Measurements from ENCODE around the gene TRIP12. TPM values are rescaled to one million over a fixed set of nuclear protein-coding genes. Genes with fewer than 3 reads are reported as not detected.

TRIP12 gene
- total RNA-seq, 1 experiment from 2014 or later: 115 TPM

DNA sequence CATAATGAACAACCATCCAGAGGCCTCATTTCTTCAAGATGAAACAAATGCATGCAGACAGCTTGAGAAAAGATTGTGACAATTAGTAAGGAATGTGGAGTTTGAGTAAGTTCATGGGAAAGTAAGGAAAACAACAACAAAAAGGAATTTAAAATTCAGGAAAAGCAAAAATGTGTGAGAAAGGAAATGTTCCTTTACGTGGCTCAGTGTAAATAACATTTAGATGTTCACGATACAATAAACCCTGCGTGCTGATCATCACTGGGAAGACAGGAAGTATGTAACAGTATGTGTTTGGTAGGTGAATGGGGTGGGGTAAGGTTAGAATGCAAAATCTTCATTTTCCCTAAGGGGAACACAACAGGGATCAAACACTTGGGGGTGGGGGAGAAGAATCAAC lies 72.7 kb downstream of the TRIP12 start:
- H3K9me3 ChIP-seq: no peaks in the 10 kb centered on the region
- Mint-ChIP-seq H3K9me3 (ENCODE audit: unreplicated experiment) (no peaks in the 10 kb centered on the region), H3K27ac (ENCODE audit: unreplicated experiment) (no peak overlapping the region), H3K4me3 (ENCODE audit: unreplicated experiment) (no peak overlapping the region), H3K27me3 (ENCODE audit: insufficient read depth, unreplicated experiment) (no peaks in the 10 kb centered on the region), H3K4me1 (ENCODE audit: low read depth, unreplicated experiment) (peaks cover 18% of the 10 kb centered on the region), H3K36me3 (ENCODE audit: insufficient read depth, unreplicated experiment) (peaks cover 12% of the 10 kb centered on the region)
- TF ChIP-seq, protein P1, sequence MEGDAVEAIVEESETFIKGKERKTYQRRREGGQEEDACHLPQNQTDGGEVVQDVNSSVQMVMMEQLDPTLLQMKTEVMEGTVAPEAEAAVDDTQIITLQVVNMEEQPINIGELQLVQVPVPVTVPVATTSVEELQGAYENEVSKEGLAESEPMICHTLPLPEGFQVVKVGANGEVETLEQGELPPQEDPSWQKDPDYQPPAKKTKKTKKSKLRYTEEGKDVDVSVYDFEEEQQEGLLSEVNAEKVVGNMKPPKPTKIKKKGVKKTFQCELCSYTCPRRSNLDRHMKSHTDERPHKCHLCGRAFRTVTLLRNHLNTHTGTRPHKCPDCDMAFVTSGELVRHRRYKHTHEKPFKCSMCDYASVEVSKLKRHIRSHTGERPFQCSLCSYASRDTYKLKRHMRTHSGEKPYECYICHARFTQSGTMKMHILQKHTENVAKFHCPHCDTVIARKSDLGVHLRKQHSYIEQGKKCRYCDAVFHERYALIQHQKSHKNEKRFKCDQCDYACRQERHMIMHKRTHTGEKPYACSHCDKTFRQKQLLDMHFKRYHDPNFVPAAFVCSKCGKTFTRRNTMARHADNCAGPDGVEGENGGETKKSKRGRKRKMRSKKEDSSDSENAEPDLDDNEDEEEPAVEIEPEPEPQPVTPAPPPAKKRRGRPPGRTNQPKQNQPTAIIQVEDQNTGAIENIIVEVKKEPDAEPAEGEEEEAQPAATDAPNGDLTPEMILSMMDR (IDR thresholded peaks at IDR 0.05; ENCODE audit: insufficient read depth in 1 of 2, low read depth in 1 of 2, low read length in 1 of 2, severe bottlenecking in 1 of 2, unreplicated experiment in 1 of 2): no peak
- H3K36me3 ChIP-seq (ENCODE audit: control insufficient read depth, insufficient read depth, low read length): no peaks in the 10 kb centered on the region
- H3K27me3 ChIP-seq (replicated peaks; ENCODE audit: control insufficient read depth, insufficient read depth, low read length): no peaks in the 10 kb centered on the region
- BruUV-seq (replicated peaks): no TSS peak
- ChIA-PET CTCF (no interaction called here), POLR2A (no interaction called here)
- no peak for DNase-seq
- intact Hi-C loops (cut with micrococcal nuclease; ENCODE audit: unreplicated experiment): no loop called here
- no peak overlapping the region for H3K4me3 ChIP-seq (ENCODE audit: low read depth, low read length)
- H3K4me1 ChIP-seq: 0 out of 2 replicates have a peak, but pooled peaks cover 3% of the 10 kb centered on the region

DNA sequence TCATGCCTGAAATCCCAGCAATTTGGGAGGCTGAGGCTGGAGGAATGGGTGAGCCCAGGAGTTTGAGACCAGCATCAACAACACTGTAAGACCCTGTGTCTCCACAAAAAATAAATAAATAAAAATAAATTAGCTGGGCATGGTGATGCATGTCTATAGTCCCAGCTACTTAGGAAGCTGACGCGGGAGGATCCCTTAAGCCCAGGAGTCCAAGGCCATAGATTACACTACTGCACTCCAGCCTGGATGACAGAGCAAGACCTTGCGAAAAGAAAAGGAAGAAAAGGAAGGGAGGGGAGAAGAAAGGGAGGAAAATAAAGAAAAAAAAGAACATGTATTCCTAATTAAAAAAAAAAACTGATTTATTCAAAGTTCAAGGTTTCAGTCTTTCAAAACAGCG lies 78.2 kb downstream of the TRIP12 start:
- ChIA-PET POLR2A (no interaction called here), CTCF (no interaction called here)
- Mint-ChIP-seq H3K27me3 (ENCODE audit: insufficient read depth, unreplicated experiment) (no peaks in the 10 kb centered on the region), H3K9me3 (ENCODE audit: unreplicated experiment) (no peaks in the 10 kb centered on the region), H3K27ac (ENCODE audit: unreplicated experiment) (no peak overlapping the region), H3K4me3 (ENCODE audit: unreplicated experiment) (no peak overlapping the region), H3K4me1 (ENCODE audit: low read depth, unreplicated experiment) (peaks cover 18% of the 10 kb centered on the region), H3K36me3 (ENCODE audit: insufficient read depth, unreplicated experiment) (peaks cover 24% of the 10 kb centered on the region)
- Histone ChIP-seq H3K27me3 (replicated peaks; ENCODE audit: control insufficient read depth, insufficient read depth, low read length) (no peaks in the 10 kb centered on the region), H3K9me3 (no peaks in the 10 kb centered on the region), H3K4me1 (no peaks in the 10 kb centered on the region), H3K4me3 (ENCODE audit: low read depth, low read length) (no peak overlapping the region), H3K36me3 (ENCODE audit: control insufficient read depth, insufficient read depth, low read length) (no peaks in the 10 kb centered on the region)
- no peak for DNase-seq
- intact Hi-C loops (cut with micrococcal nuclease; ENCODE audit: unreplicated experiment): no loop called here
- BruUV-seq (replicated peaks): no TSS peak
- TF ChIP-seq, protein P1 (IDR thresholded peaks at IDR 0.05; ENCODE audit: insufficient read depth in 1 of 2, low read depth in 1 of 2, low read length in 1 of 2, severe bottlenecking in 1 of 2, unreplicated experiment in 1 of 2): no peak

DNA sequence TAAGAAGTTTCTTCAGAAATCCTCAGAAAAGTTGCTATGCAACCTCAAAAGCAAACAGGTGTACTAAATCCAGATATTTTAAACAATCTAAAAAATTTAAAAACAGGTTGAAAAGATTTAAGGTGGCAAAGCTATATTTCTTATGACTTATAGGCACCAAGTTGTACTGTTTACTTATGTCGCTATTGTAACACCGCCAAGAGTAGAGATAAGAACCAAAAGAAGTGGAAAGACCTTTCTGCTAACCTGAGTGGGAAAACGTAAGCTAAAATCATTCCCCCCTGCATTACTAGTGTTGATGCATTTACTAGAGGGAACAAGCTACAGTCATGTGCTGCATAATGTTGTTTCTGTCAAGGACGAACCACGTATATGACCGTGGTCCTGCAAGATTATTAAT lies 83.1 kb downstream of the TRIP12 start:
- Mint-ChIP-seq H3K4me1 (ENCODE audit: low read depth, unreplicated experiment) (no peaks in the 10 kb centered on the region), H3K4me3 (ENCODE audit: unreplicated experiment) (no peak overlapping the region), H3K27me3 (ENCODE audit: insufficient read depth, unreplicated experiment) (no peaks in the 10 kb centered on the region), H3K9me3 (ENCODE audit: unreplicated experiment) (no peaks in the 10 kb centered on the region), H3K36me3 (ENCODE audit: insufficient read depth, unreplicated experiment) (peaks cover 25% of the 10 kb centered on the region), H3K27ac (ENCODE audit: unreplicated experiment) (no peak overlapping the region)
- no peak overlapping the region for H3K4me3 ChIP-seq (ENCODE audit: low read depth, low read length)
- no peak for DNase-seq
- POLR2A ChIA-PET: no interaction called here
- BruUV-seq (replicated peaks): no TSS peak
- H3K27me3 ChIP-seq (replicated peaks; ENCODE audit: control insufficient read depth, insufficient read depth, low read length): no peaks in the 10 kb centered on the region
- no peaks in the 10 kb centered on the region for H3K36me3 ChIP-seq (ENCODE audit: control insufficient read depth, insufficient read depth, low read length)
- CTCF ChIA-PET: no interaction called here
- TF ChIP-seq, protein P1 (IDR thresholded peaks at IDR 0.05; ENCODE audit: insufficient read depth in 1 of 2, low read depth in 1 of 2, low read length in 1 of 2, severe bottlenecking in 1 of 2, unreplicated experiment in 1 of 2): no peak
- intact Hi-C loops (cut with micrococcal nuclease; ENCODE audit: unreplicated experiment): no loop called here
- no peaks in the 10 kb centered on the region for H3K9me3 ChIP-seq
- no peaks in the 10 kb centered on the region for H3K4me1 ChIP-seq
